B cell (primary cell): Measurements from ENCODE around the gene RPP30.

Source experiments
- CTCF ChIP-seq: fragments of 200-600 bp; IDR thresholded peaks from one replicate; pipeline ENCODE4 v1.8.0; 2022; ENCODE audit warnings: antibody characterized with exemption, mild to moderate bottlenecking
- EZH2 ChIP-seq: IDR thresholded peaks from 2 replicates; pipeline ENCODE4 v1.6.1; 2012; ENCODE audit warnings: borderline replicate concordance, low read depth, mild to moderate bottlenecking, moderate library complexity, low read length; ENCODE audit not compliant: insufficient read depth, poor library complexity, severe bottlenecking

GRCh38 chr10:90860790-90861189 is 11.0 kb upstream of the RPP30 start:
- TF ChIP-seq CTCF = no peak
- no peak for TF ChIP-seq EZH2
